Pancreas (tissue), 10 donors: ENCODE data around the gene ZIC4. TPM values are rescaled to one million over a fixed set of nuclear protein-coding genes. Genes with fewer than 3 reads are reported as not detected.

Source experiments
- ATAC-seq, 4 donors: fragments of 200-7000 bp; cut with Tn5 transposase; one replicate each; pipeline versions ENCODE4 v1.8.0 to v1.9.1; 2020; ENCODE audit warnings: mild to moderate bottlenecking in 4 of 4, moderate library complexity in 4 of 4
- DNase-seq, 6 donors: peaks; one replicate each; pipeline ENCODE4 v3.0.0-alpha.2; 2020
- FAIRE-seq: peaks from 2 replicates; lab custom pipeline; 2012; peaks lifted over from hg19 to GRCh38; lab: Jason Lieb, UNC
- H3K27ac ChIP-seq, 4 donors: fragments of 200-600 bp; sonication (generic); 1 replicate in 3 of 4; 2 replicates in 1 of 4; pipeline versions ENCODE4 v1.5.0 to v1.8.0; 2020
- H3K27me3 ChIP-seq, 4 donors: fragments of 200-600 bp; one replicate each; pipeline ENCODE4 v1.8.0; 2021
- H3K36me3 ChIP-seq, 3 donors: fragments of 200-600 bp; sonication (generic) in 1 of 3; one replicate each; pipeline versions ENCODE4 v1.5.0 to v1.8.0; 2020 to 2021
- H3K4me1 ChIP-seq, 3 donors: fragments of 200-600 bp; one replicate each; pipeline ENCODE4 v1.8.0; 2021
- H3K4me3 ChIP-seq, 4 donors: fragments of 200-600 bp; sonication (generic) in 2 of 4; one replicate each; pipeline versions ENCODE4 v1.5.0 to v1.8.0; 2020 to 2021
- H3K9me3 ChIP-seq, 4 donors: fragments of 200-600 bp; one replicate each; pipeline ENCODE4 v1.8.0; 2021
- CTCF ChIP-seq, 4 donors: fragments of 200-600 bp; sonication (generic) in 3 of 4; IDR thresholded peaks; one replicate each; pipeline versions ENCODE4 v1.5.0 to v1.8.0; 2021; ENCODE audit warnings: antibody characterized with exemption in 4 of 4
- WGBS, 2 donors: extraction: QIAGEN DNeasy Blood & Tissue Kit; methylation state at CpG; one replicate each; pipeline ENCODE4 v1.1.7; 2013; 5-methylcytosine and 5-hydroxymethylcytosine counted together
- intact Hi-C, 3 donors: fragments of 100-400 bp; cut with DNase I; formaldehyde crosslinking; loops; one replicate each; pipeline versions ENCODE4 v1.11.1 to v1.14.2; 2022
- polyA plus RNA-seq, 2 donors: library from polyadenylated mRNA; stranded (reverse); fragments of 200-250 nt; gene quantifications; one replicate each; pipeline ENCODE4 v1.2.3, GENCODE V29; 2013
- total RNA-seq, 6 donors: library from RNA; stranded (reverse); fragmentation: NEBNext Ultra II Directional in 4 of 6; extraction: Animal tissue kit (Norgen Biotek cat#: 25700) in 4 of 6; gene quantifications; one replicate each; pipeline versions ENCODE4 v1.2.1 to v1.2.4, GENCODE V29; 2021 to 2023
- donor health status: healthy with polysubstance abuse.
- donor health status: DM: no; HTN: no; CAD: no; lungs with moderate emphysema.
- donor health status: DM: no; HTN: no; CAD: no.
- donor health status: control.
- donor health status: control.
- donor health status: Bipolar disorder and iron deficiency.
- donor health status: DM: yes; HTN: yes; CAD: no.
- donor health status: DM: no; HTN: no; CAD: no.
- donor health status: DM: no; HTN: no; CAD: no.
- donor health status: DM: yes; HTN: yes; CAD: no.

ZIC4 gene
- total and polyA plus RNA-seq, 8 donors, result not detected

- Histone ChIP-seq H3K27me3 (peaks cover 9 to 74% (median 35%) of the 10 kb centered on the region in 4 donors), H3K36me3 (no peaks in the 10 kb centered on the region), H3K4me1 (peaks cover 0 to 12% (median 0%) of the 10 kb centered on the region in 3 donors), H3K4me3 (no peak overlapping the region), H3K9me3 (no peaks in the 10 kb centered on the region), H3K27ac (no peak overlapping the region)
- FAIRE-seq, result no peak
- WGBS, 2 donors, result 7 to 9% methylated on average over 33 of the region's 33 CpGs
- DNase-seq, result peak in 1 of 6 donors; percentile 66
- no peak for ATAC-seq
- intact Hi-C loops, result no loop called here
- TF ChIP-seq CTCF (IDR thresholded peaks at IDR 0.05), result no peak
Observed at GRCh38 chr3:147423798-147424580, 17.6 kb upstream of the ZIC4 start.

GRCh38 chr3:147423537-147423797 lies 17.1 kb upstream of the ZIC4 start:
- peaks cover 0 to 14% (median 0%) of the 10 kb centered on the region in 3 donors for H3K4me1 ChIP-seq
- FAIRE-seq (no peak), ATAC-seq (no peak), DNase-seq (no peak)
- intact Hi-C loops, result no loop called here
- no peaks in the 10 kb centered on the region for H3K36me3 ChIP-seq
- H3K27me3 ChIP-seq, result peaks cover 9 to 77% (median 37%) of the 10 kb centered on the region in 4 donors
- no peaks in the 10 kb centered on the region for H3K9me3 ChIP-seq
- no peak overlapping the region for H3K27ac ChIP-seq
- no peak overlapping the region for H3K4me3 ChIP-seq
- no peak for TF ChIP-seq CTCF (IDR thresholded peaks at IDR 0.05)
- 2 to 6% methylated on average over 3 of the region's 3 CpGs for WGBS, 2 donors

- 11% methylated on average over 36 of the region's 36 CpGs for WGBS, 2 donors
- DNase-seq, result peak in 1 of 6 donors; percentile 43
- TF ChIP-seq CTCF (IDR thresholded peaks at IDR 0.05), result no peak
- H3K36me3 ChIP-seq, result no peaks in the 10 kb centered on the region
- intact Hi-C loops, result no loop called here
- no peaks in the 10 kb centered on the region for H3K9me3 ChIP-seq
- no peak overlapping the region for H3K27ac ChIP-seq
- no peak for FAIRE-seq
- H3K4me1 ChIP-seq, result peaks cover 0 to 14% (median 0%) of the 10 kb centered on the region in 3 donors
- no peak for ATAC-seq
- peaks cover 9 to 81% (median 39%) of the 10 kb centered on the region in 4 donors for H3K27me3 ChIP-seq
- no peak overlapping the region for H3K4me3 ChIP-seq
Observed at GRCh38 chr3:147422601-147423536, 16.5 kb upstream of the ZIC4 start.

GRCh38 chr3:147422196-147422595 lies 15.9 kb upstream of the ZIC4 start:
- intact Hi-C loops, result no loop called here
- DNase-seq, result no peak
- no peak for ATAC-seq
- H3K27ac ChIP-seq, result no peak overlapping the region
- FAIRE-seq, result no peak
- no peaks in the 10 kb centered on the region for H3K36me3 ChIP-seq
- WGBS, 2 donors, result 14 to 16% methylated on average over 15 of the region's 15 CpGs
- peaks cover 0 to 14% (median 0%) of the 10 kb centered on the region in 3 donors for H3K4me1 ChIP-seq
- H3K27me3 ChIP-seq, result peaks cover 9 to 84% (median 39%) of the 10 kb centered on the region in 4 donors
- no peak overlapping the region for H3K4me3 ChIP-seq
- no peaks in the 10 kb centered on the region for H3K9me3 ChIP-seq
- TF ChIP-seq CTCF (IDR thresholded peaks at IDR 0.05), result no peak
